SU-DHL-6 (cell line): ENCODE results near the gene PLCH1.
A peak's percentile ranks its signal among the peaks of the same experiment; 100 is the strongest.

Experiments
- H2AFZ ChIP-seq: fragments of 200-600 bp; sonication (generic); 2 replicates; pipeline ENCODE4 v1.6.1; 2014; ENCODE audit warnings: low read depth, mild to moderate bottlenecking, moderate library complexity, mixed read lengths, antibody characterized with exemption, low read length; ENCODE audit not compliant: severe bottlenecking
- H3F3A ChIP-seq: fragments of 200-600 bp; shearing (Covaris generic); 2 replicates; pipeline ENCODE4 v1.6.0; 2016; ENCODE audit warnings: antibody characterized with exemption, mild to moderate bottlenecking; ENCODE audit not compliant: insufficient read depth
- H3K27ac ChIP-seq: fragments of 200-600 bp; sonication (generic); 2 replicates; pipeline ENCODE4 v1.5.1; 2016; ENCODE audit warnings: low read depth, mild to moderate bottlenecking, low read length, moderate library complexity, mixed read lengths
- H3K27me3 ChIP-seq: fragments of 200-600 bp; sonication (generic), shearing (Covaris generic); 2 replicates; pipeline ENCODE4 v1.6.0; 2014; ENCODE audit warnings: mild to moderate bottlenecking, low read length
- H3K36me3 ChIP-seq: fragments of 200-600 bp; sonication (generic); 2 replicates; pipeline ENCODE4 v1.6.1; 2014; ENCODE audit warnings: mild to moderate bottlenecking, low read length, mixed read lengths
- H3K4me2 ChIP-seq: fragments of 300-600, 200-600 bp; shearing (Covaris generic), sonication (generic); 2 replicates; pipeline ENCODE4 v1.6.0; 2014; ENCODE audit warnings: low read length, low read depth, mild to moderate bottlenecking; ENCODE audit not compliant: poor library complexity, severe bottlenecking
- H3K4me3 ChIP-seq: fragments of 200-600 bp; sonication (generic); 2 replicates; pipeline ENCODE4 v1.5.1; 2014; ENCODE audit warnings: antibody characterized with exemption, low read length, mild to moderate bottlenecking, mixed read lengths; ENCODE audit not compliant: insufficient read depth, poor library complexity, severe bottlenecking
- H3K79me2 ChIP-seq: fragments of 200-600 bp; sonication (generic); 2 replicates; pipeline ENCODE4 v1.6.1; 2014; ENCODE audit warnings: mild to moderate bottlenecking, low read length, moderate library complexity; ENCODE audit not compliant: insufficient read depth
- H3K9ac ChIP-seq: fragments of 200-600 bp; sonication (generic); 2 replicates; pipeline ENCODE4 v1.7.0; 2014; ENCODE audit warnings: mild to moderate bottlenecking, low read length
- H3K9me2 ChIP-seq: fragments of 200-600 bp; sonication (generic); replicated peaks from 2 replicates; pipeline ENCODE4 v1.6.1; 2014; ENCODE audit warnings: low read length; ENCODE audit not compliant: insufficient read depth
- H3K9me3 ChIP-seq: fragments of 200-600 bp; sonication (generic); 2 replicates; pipeline ENCODE4 v1.6.1; 2014; ENCODE audit warnings: low read length, mixed read lengths; ENCODE audit not compliant: insufficient read depth
- H4K20me1 ChIP-seq: fragments of 200-600 bp; sonication (generic); 2 replicates; pipeline ENCODE4 v1.6.1; 2014; ENCODE audit warnings: low read depth, mild to moderate bottlenecking, antibody characterized with exemption, low read length, moderate library complexity, mixed read lengths
- CTCF ChIP-seq: fragments of 200-600 bp; sonication (generic); IDR thresholded peaks from one replicate; pipeline ENCODE4 v1.5.1; 2017; ENCODE audit warnings: antibody characterized with exemption, mild to moderate bottlenecking, low read length, moderate library complexity; ENCODE audit not compliant: insufficient read depth, poor library complexity, severe bottlenecking
- EZH2phosphoT487 ChIP-seq: fragments of 200-600 bp; sonication (generic), shearing (Covaris generic); conservative IDR thresholded peaks from 2 replicates; pipeline ENCODE4 v1.6.1; 2018; ENCODE audit warnings: mild to moderate bottlenecking, antibody characterized with exemption, low read length, moderate library complexity, mixed read lengths

Gene PLCH1

DNA sequence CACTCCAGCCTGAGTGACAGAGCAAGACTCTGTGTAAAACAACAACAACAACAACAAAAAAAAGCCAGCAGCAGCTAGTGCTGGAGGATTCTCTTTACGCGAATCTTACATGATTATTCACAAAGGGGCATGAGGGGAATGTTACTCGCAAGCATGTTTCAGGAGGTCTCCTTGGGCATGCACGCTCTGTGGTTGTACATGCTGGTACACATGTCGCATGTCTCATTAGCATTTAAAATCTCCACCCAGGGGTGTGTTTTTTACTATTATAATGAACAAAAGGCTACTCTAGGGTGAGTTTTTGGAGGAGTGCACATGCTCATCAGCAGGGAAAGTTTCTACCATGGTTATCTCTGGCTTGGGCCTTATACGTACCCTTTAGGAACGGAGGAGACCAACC is 12.7 kb upstream of the PLCH1 start:
- no peaks in the 10 kb centered on the region for H3F3A ChIP-seq
- H3K4me3 ChIP-seq = no peak overlapping the region
- H3K27ac ChIP-seq = no peak overlapping the region
- no peaks in the 10 kb centered on the region for H3K27me3 ChIP-seq
- no peaks in the 10 kb centered on the region for H4K20me1 ChIP-seq
- no peaks in the 10 kb centered on the region for H3K9me2 ChIP-seq
- H3K9ac ChIP-seq = no peak overlapping the region
- no peak overlapping the region for H3K4me2 ChIP-seq
- H2AFZ ChIP-seq = no peak overlapping the region
- no peaks in the 10 kb centered on the region for H3K79me2 ChIP-seq
- TF ChIP-seq CTCF = no peak
- TF ChIP-seq EZH2phosphoT487 = no peak
- H3K36me3 ChIP-seq = no peaks in the 10 kb centered on the region
- no peaks in the 10 kb centered on the region for H3K9me3 ChIP-seq

- no peak overlapping the region for H3K4me2 ChIP-seq
These were observed 8.3 kb upstream of the PLCH1 start for GRCh38 chr3:155753038-155753639.

DNA sequence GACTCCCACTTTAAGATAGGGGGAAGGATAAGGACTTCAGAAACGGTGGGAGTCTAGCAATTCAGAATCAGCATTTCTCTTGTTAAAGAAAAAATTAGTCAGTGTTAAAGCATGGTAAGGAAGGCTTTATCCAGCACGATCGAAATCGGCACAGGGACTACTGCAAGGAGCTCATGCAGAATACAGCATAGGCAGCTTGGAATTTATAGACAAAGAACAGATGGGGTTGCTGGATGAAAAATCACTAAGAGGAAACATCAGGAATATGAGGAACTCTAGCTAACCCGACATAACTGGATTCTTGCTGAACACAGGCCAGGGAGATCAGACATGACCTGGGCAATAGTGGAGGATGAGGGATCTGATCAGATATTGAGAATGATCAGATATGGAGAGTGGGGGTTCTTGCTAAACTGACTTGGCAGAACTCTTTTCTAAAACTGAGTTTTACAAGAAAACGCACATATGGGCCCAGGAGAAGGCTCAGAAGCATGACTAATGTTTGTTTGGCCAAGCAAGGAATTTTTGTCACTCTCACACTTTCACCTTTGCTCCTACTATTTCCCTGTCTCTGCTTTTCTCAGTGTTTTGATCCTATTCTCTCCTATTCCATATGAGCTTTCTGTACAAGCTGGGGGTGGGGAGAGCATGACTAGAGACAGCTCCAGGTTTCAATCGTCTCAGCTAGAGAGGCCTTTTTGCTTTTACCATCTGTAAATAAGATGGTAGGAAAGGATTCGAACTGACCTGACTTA is 3.9 kb upstream of the PLCH1 start:
- no peaks in the 10 kb centered on the region for H3F3A ChIP-seq
- no peaks in the 10 kb centered on the region for H3K9me3 ChIP-seq
- no peaks in the 10 kb centered on the region for H3K36me3 ChIP-seq
- H2AFZ ChIP-seq = no peak overlapping the region
- no peaks in the 10 kb centered on the region for H4K20me1 ChIP-seq
- H3K9me2 ChIP-seq = no peaks in the 10 kb centered on the region
- TF ChIP-seq CTCF = no peak
- TF ChIP-seq EZH2phosphoT487 = no peak
- H3K4me2 ChIP-seq = no peak overlapping the region
- no peak overlapping the region for H3K27ac ChIP-seq
- H3K27me3 ChIP-seq = no peaks in the 10 kb centered on the region
- no peaks in the 10 kb centered on the region for H3K79me2 ChIP-seq
- no peak overlapping the region for H3K4me3 ChIP-seq
- H3K9ac ChIP-seq = no peak overlapping the region

More at GRCh38 chr3:155753038-155753639, 8.3 kb upstream of the PLCH1 start:
- Histone ChIP-seq H3K27ac (no peak overlapping the region), H3F3A (no peaks in the 10 kb centered on the region), H2AFZ (no peak overlapping the region), H3K27me3 (no peaks in the 10 kb centered on the region), H3K9me3 (no peaks in the 10 kb centered on the region), H3K9me2 (no peaks in the 10 kb centered on the region), H3K36me3 (no peaks in the 10 kb centered on the region), H3K9ac (no peak overlapping the region), H4K20me1 (no peaks in the 10 kb centered on the region), H3K4me3 (no peak overlapping the region), H3K79me2 (no peaks in the 10 kb centered on the region)
- TF ChIP-seq CTCF (peak; percentile 35), EZH2phosphoT487 (no peak)
